GM18499 (cell line): ENCODE measurements around the gene WNT11.
"Not testable (repeated sequence)": the region's sequence is repeated elsewhere in the genome, so short reads cannot be mapped to it uniquely, and the experiment has no call there.

Experiments
- ATAC-seq: cut with Tn5 transposase; IDR thresholded peaks from one replicate; pipeline ENCODE4 v1.9.1; 2021; ENCODE audit warnings: moderate number of reproducible peaks; ENCODE audit not compliant: insufficient read depth, unreplicated experiment

Gene WNT11

GRCh38 chr11:76205252-76206076 is 838 bp downstream of the WNT11 start:
- no peak for ATAC-seq

GRCh38 chr11:76203937-76204336 is 2.4 kb downstream of the WNT11 start:
- no peak for ATAC-seq

- ATAC-seq, result no peak
Observed at GRCh38 chr11:76203131-76203925, 3.0 kb downstream of the WNT11 start.

DNA sequence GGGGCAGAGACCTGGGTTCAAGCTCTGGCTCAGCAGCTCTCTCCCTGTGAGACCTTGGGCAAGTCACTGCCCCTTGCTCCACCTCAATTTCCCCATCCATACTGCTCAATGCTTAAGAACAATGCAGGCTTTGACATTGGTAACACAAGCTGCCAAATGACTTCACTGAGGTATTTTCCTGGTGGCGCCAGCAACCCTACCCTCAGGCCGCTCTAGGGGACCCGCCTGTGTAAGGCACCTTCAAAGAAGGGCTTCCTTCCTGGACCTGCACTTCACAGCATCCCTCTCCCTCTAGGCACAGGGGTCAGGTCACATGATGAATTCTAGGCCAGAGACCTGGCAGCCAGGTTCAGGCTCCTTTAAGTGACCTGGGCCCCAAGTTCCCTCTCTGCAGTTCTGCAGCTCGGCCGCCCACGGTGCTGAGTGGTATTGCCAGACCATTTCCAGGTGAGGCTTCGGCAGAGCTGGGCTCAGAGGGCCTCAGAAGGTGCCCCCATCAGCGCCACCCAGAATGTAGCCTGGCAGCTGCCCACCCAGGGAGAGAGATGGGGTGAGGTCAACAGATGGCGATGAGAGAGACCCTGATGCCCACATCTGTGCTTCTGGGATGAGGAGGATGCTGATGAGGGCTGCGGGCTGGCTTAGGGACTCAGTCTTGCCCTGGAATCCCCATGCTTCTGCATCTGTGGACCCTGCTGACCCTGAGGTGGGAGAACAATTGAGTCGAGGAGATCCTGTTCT is 4.5 kb downstream of the WNT11 start:
- no peak for ATAC-seq

- ATAC-seq, result no peak
Observed at GRCh38 chr11:76201056-76201455, 5.2 kb downstream of the WNT11 start.

DNA sequence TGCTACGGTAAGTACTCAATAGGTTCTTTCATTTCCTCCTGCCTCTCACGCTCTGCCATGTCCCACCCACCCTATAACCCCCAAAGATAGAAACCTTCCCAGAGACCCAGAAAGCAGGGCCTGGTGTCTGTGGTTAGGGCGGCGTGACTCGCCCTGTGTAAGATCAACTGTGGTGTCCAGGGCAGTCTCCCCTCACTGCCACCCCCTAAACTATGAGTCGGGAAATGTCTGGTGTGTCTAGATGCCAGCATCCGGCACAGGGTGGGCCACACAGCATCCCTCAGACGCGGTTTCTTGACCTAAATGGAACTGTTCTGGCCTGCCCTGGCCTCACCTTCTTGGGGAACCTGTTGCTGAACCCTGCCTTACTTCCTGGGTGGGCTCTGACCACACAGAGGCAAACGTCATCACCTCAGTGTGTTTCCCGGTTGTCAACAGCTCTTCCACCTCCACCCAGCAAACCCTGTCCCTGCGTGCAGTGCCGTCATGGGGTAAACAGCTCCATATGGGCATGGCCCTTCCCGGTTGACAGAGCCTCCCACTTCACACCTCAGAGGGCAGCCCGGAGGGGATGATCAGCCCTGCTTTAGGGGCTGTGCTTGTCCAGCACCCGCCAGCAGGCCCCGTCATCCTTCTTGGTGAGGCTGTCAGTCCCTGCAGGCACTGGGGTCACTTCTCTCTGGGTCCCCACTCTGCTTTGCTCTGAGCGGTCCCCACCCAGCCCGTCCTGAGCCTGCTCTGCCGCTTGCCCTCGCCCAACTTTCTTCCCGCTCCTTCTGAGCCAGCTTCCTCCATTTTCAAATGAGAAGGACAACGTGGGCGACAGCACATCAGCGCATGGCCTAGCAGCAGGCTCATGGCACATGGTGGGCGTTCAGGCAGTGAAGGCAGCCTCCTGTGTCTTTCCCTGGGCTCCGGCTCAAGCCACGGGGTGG is 6.0 kb downstream of the WNT11 start:
- ATAC-seq, result no peak

- not testable (repeated sequence) for ATAC-seq
Observed at GRCh38 chr11:76198691-76199090, 7.6 kb downstream of the WNT11 start.

GRCh38 chr11:76197941-76198640 is 8.2 kb downstream of the WNT11 start:
- ATAC-seq, result no peak

- ATAC-seq, result no peak
Observed at GRCh38 chr11:76197332-76197731, 9.0 kb downstream of the WNT11 start.

- no peak for ATAC-seq
Observed at GRCh38 chr11:76196849-76197248, 9.5 kb downstream of the WNT11 start.

DNA sequence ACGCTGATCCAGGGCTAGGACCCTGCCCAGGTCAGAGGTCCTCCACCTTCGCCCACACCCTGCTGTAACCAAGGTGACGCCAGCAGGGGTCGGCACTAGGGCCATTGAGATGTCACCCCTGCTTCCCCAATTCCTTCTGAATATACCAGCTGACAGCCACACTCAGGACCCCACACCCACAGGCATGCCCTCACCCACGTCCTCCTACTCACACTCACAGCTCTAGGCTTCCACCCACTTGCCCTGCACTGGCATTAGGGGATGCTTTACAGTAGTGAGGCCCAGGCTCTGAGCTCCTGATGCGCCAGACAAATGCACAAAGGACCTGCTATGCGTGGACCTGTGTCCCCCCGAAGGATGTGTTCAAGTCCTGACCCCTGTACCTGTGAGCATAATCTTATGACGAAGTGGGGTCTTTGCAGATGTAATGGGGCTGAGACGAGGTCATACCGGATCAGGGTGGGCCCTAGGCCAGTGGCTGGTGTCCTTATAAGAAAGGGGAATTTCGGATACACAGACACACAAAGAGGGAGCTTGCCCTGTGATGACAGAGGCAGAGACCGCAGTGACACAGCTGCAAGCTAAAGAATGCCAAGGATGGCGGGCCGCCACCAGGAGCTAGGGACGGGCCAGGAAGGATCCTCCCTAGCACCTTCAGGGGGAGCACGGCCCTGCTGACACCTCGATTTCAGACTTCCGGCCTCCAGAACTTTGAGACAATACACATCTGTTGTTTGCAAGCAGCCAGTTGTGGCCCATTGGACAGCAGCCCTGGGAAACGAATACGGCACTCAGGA is 11.2 kb downstream of the WNT11 start:
- ATAC-seq, result no peak

DNA sequence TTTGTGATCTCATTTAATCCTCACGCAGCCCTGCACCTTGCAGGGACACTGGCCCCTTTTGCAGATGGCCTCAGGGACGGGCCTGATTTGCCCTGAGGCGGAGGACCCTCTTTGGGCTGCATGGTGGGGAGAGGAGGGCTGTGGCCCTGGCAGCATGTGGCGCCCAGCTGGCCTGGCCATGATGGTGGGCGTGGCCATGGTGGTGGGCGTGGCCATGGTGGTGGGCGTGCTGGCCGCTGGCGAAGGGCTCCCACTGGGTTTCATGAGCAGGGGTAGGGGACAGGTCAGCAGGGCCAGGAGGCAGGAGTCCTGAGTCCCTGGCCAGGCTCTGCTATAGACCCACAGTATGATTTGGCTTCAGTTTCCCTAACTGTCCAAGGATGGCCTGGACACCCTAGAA is 13.1 kb downstream of the WNT11 start:
- no peak for ATAC-seq

- no peak for ATAC-seq
Observed at GRCh38 chr11:76190376-76190775, 15.9 kb downstream of the WNT11 start.

- ATAC-seq, result no peak
Observed at GRCh38 chr11:76189682-76190081, 16.6 kb downstream of the WNT11 start.

DNA sequence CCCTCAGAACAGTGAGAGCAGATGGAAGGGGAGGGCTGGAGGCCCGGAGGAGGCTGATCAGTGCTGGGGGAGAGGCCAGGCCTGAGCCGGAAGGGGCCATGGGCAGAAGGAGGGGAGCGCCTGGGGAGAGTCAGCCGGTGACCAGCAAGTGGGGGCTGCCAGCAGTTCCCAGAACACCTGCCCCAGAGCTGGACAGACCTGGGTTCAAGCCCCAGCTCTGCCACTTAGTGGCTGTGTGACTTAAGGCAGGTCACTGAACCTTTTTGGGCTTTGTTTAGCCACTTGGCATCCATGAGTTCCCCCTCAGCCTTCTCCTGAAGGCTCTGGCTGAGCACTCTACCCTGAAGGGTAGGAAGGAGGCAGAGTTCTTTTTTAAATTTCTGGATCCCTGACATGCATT is 17.4 kb downstream of the WNT11 start:
- ATAC-seq, result no peak

DNA sequence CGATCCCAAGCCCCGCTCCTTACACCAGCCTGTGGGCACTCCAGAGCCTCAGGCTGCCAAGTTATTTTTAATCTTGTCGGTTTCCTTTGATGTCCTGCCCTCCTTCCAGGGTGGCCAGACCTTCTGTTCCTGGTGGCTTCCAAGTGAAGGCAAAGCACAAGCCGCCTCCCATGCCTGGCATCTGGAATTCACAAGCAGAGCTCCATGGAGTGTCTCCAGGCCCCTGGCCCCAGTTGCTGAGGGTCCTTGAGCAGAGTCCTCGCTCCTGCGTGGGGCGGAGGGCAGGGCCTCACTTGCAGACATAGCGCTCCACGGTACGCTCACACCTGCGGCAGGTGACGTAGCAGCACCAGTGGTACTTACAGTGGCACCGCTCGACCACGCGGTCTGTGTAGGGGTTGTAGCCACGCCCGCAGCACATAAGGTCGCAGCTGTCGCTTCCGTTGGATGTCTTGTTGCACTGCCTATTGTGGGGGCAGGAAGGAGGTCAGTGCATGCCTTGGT is 19.5 kb downstream of the WNT11 start:
- no peak for ATAC-seq

- no peak for ATAC-seq
Observed at GRCh38 chr11:76185931-76186401, 20.3 kb downstream of the WNT11 start.

DNA sequence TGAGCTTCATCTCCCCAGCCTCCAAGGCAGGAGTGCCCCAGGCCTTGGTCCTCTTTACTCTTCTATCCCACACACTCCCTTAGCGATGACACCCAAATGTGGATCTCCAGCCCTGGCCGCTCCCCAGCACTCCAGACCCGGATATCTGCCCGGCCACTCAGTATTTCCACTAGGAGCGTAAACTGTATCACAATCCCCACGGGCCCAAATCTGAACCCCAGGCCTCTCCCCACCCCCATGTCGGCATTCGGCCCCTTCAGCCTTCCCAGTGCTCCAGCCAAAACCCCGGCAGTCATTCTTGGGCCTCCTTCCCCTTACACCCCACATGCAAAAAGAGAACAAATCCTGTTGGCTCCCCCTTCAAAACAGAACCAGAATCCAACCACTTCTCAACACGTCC is 20.8 kb downstream of the WNT11 start:
- no peak for ATAC-seq
